ENCODE data around the gene DRAM2. TPM values are rescaled to one million over a fixed set of nuclear protein-coding genes. Genes with fewer than 3 reads are reported as not detected.

Gene DRAM2
- total and polyA plus RNA-seq, 2 donors (not counting 1 experiment from before 2014, with no cell fraction given): 75.8 to 107 TPM

DNA sequence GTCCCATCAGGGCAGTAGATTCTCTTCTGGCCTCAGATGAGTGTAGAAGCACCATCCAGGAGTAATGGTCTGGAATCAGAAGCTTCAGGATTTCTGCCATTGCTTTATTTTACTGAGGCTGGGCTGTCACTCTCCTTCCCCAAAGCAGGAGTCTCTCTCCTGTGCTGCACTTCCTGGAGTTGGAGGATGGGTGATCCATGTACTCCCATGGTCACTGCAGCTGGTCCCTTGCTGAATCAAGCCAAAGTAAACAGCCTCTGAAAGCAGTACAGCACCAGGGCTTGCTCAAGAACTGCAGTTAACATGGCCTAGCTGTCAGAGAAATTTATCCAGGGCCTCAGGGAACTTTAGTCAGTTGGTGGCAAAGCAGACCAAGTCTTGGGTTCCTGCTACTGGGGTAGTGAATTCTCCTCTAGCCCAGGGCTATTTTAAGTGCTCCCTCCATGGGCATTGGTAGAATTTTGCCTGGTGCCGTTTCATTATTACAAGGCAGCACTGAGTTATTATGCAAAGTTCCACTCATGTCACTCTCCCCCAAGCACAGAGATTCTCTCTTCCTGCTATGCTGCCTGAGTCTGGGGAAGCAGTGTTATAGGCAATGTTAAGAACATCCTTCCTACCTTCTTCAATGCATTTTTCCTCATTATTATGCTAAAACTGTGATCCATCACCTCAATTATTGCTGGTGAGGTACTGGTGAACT is 29.5 kb downstream of the DRAM2 start:
- Histone ChIP-seq H3K36me3 (ENCODE audit: control insufficient read depth, insufficient read depth, low read length) (no peaks in the 10 kb centered on the region), H2AFZ (ENCODE audit: low read length) (no peak overlapping the region), H4K20me1 (ENCODE audit: control insufficient read depth, extremely low read depth, insufficient read depth, low read length) (peaks cover 2% of the 10 kb centered on the region), H3K9ac (ENCODE audit: insufficient read depth, low read length) (no peak overlapping the region), H3K27me3 (ENCODE audit: control insufficient read depth, insufficient read depth, low read length) (no peaks in the 10 kb centered on the region), H3K4me2 (ENCODE audit: extremely low read depth, insufficient read depth, low read length) (no peak overlapping the region), H3K4me3 (replicated peaks in 1 of 4; ENCODE audit: control extremely low read depth in 1 of 4, insufficient read depth in 1 of 4, low read depth in 3 of 4, low read length in 4 of 4) (no peak overlapping the region), H3K4me1 (ENCODE audit: control insufficient read depth, extremely low read depth, insufficient read depth, low read length) (no peaks in the 10 kb centered on the region), H3K27ac (ENCODE audit: insufficient read depth, low read length) (no peak overlapping the region), H3K9me3 (ENCODE audit: control insufficient read depth, insufficient read depth, low read depth, low read length) (no peaks in the 10 kb centered on the region), H3K79me2 (ENCODE audit: control insufficient read depth, insufficient read depth, low read length) (no peaks in the 10 kb centered on the region)
- TF ChIP-seq CTCF (conservative IDR thresholded peaks at IDR 0.05 in 1 of 2, IDR thresholded peaks at IDR 0.05 in 1 of 2; ENCODE audit: low read depth in 1 of 2, low read length in 2 of 2): no peak
- no peak for TF ChIP-seq EZH2 (IDR thresholded peaks at IDR 0.05; ENCODE audit: low read length, missing control alignments)
- peak in 1 of 2 donors; percentile 49 for DNase-seq (ENCODE audit: low read depth in 2 of 2)

DNA sequence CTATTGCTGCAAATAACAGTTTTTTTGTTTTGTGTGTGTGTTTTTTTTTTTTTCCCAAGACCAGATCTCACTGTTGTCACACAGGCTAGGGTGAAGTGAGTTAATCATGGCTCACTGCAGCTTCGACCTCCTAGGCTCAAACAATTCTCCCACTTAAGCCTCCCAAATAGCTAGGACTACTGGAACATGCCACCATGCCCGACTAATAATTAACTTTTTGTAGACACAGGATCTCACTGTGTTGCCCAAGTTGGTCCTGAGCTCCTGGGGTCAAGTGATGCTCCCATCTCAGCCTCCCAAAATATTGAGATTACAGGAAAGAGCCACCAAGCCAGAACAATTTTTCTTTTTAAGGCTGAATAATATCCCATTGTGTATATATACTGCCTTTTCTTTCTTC is 34.9 kb downstream of the DRAM2 start:
- H3K36me3 ChIP-seq (ENCODE audit: control insufficient read depth, insufficient read depth, low read length): no peaks in the 10 kb centered on the region
- H3K9me3 ChIP-seq (ENCODE audit: control insufficient read depth, insufficient read depth, low read depth, low read length): no peaks in the 10 kb centered on the region
- no peak overlapping the region for H3K27ac ChIP-seq (ENCODE audit: insufficient read depth, low read length)
- TF ChIP-seq EZH2 (IDR thresholded peaks at IDR 0.05; ENCODE audit: low read length, missing control alignments) (no peak), CTCF (conservative IDR thresholded peaks at IDR 0.05 in 1 of 2, IDR thresholded peaks at IDR 0.05 in 1 of 2; ENCODE audit: low read depth in 1 of 2, low read length in 2 of 2) (no peak)
- H3K27me3 ChIP-seq (ENCODE audit: control insufficient read depth, insufficient read depth, low read length): no peaks in the 10 kb centered on the region
- no peaks in the 10 kb centered on the region for H4K20me1 ChIP-seq (ENCODE audit: control insufficient read depth, extremely low read depth, insufficient read depth, low read length)
- no peak for DNase-seq (ENCODE audit: low read depth in 2 of 2)
- no peak overlapping the region for H2AFZ ChIP-seq (ENCODE audit: low read length)
- no peak overlapping the region for H3K4me2 ChIP-seq (ENCODE audit: extremely low read depth, insufficient read depth, low read length)
- H3K79me2 ChIP-seq (ENCODE audit: control insufficient read depth, insufficient read depth, low read length): no peaks in the 10 kb centered on the region
- no peaks in the 10 kb centered on the region for H3K4me1 ChIP-seq (ENCODE audit: control insufficient read depth, extremely low read depth, insufficient read depth, low read length)
- H3K9ac ChIP-seq (ENCODE audit: insufficient read depth, low read length): no peak overlapping the region
- no peak overlapping the region for H3K4me3 ChIP-seq (replicated peaks in 1 of 4; ENCODE audit: control extremely low read depth in 1 of 4, insufficient read depth in 1 of 4, low read depth in 3 of 4, low read length in 4 of 4)

- no peaks in the 10 kb centered on the region for H3K27me3 ChIP-seq (ENCODE audit: control insufficient read depth, insufficient read depth, low read length)
- no peaks in the 10 kb centered on the region for H4K20me1 ChIP-seq (ENCODE audit: control insufficient read depth, extremely low read depth, insufficient read depth, low read length)
- H3K4me1 ChIP-seq (ENCODE audit: control insufficient read depth, extremely low read depth, insufficient read depth, low read length): no peaks in the 10 kb centered on the region
- TF ChIP-seq EZH2 (IDR thresholded peaks at IDR 0.05; ENCODE audit: low read length, missing control alignments): no peak
- no peak for TF ChIP-seq CTCF (conservative IDR thresholded peaks at IDR 0.05 in 1 of 2, IDR thresholded peaks at IDR 0.05 in 1 of 2; ENCODE audit: low read depth in 1 of 2, low read length in 2 of 2)
- no peak overlapping the region for H2AFZ ChIP-seq (ENCODE audit: low read length)
- no peak overlapping the region for H3K27ac ChIP-seq (ENCODE audit: insufficient read depth, low read length)
- no peak overlapping the region for H3K4me3 ChIP-seq (replicated peaks in 1 of 4; ENCODE audit: control extremely low read depth in 1 of 4, insufficient read depth in 1 of 4, low read depth in 3 of 4, low read length in 4 of 4)
- no peaks in the 10 kb centered on the region for H3K9me3 ChIP-seq (ENCODE audit: control insufficient read depth, insufficient read depth, low read depth, low read length)
- no peak overlapping the region for H3K9ac ChIP-seq (ENCODE audit: insufficient read depth, low read length)
- H3K4me2 ChIP-seq (ENCODE audit: extremely low read depth, insufficient read depth, low read length): no peak overlapping the region
- no peak for DNase-seq (ENCODE audit: low read depth in 2 of 2)
- H3K79me2 ChIP-seq (ENCODE audit: control insufficient read depth, insufficient read depth, low read length): no peaks in the 10 kb centered on the region
- H3K36me3 ChIP-seq (ENCODE audit: control insufficient read depth, insufficient read depth, low read length): no peaks in the 10 kb centered on the region
These were observed 37.8 kb downstream of the DRAM2 start for GRCh38 chr1:111101854-111102642.

All from fibroblast of lung (primary cell).